HG03064 (cell line): ENCODE measurements around the gene VSTM4.

ENCODE experiments used
- ATAC-seq: cut with Tn5 transposase; IDR thresholded peaks from one replicate; pipeline ENCODE4 v1.9.1; 2021; ENCODE audit warnings: low read depth; ENCODE audit not compliant: unreplicated experiment

VSTM4 gene

GRCh38 chr10:49052069-49052468 is 63.3 kb downstream of the VSTM4 start:
- ATAC-seq, result no peak

- ATAC-seq, result no peak
Measured at GRCh38 chr10:49050906-49051305, 64.4 kb downstream of the VSTM4 start.

GRCh38 chr10:49050366-49050765 is 65.0 kb downstream of the VSTM4 start:
- no peak for ATAC-seq

GRCh38 chr10:49049660-49050059 is 65.7 kb downstream of the VSTM4 start:
- no peak for ATAC-seq

- no peak for ATAC-seq
Measured at GRCh38 chr10:49047128-49047639, 68.1 kb downstream of the VSTM4 start.

- no peak for ATAC-seq
Measured at GRCh38 chr10:49044293-49045193, 70.8 kb downstream of the VSTM4 start.

- no peak for ATAC-seq
Measured at GRCh38 chr10:49040601-49041000, 74.7 kb downstream of the VSTM4 start.

GRCh38 chr10:49039409-49039808 is 75.9 kb downstream of the VSTM4 start:
- ATAC-seq, result no peak

- no peak for ATAC-seq
Measured at GRCh38 chr10:49038711-49039110, 76.6 kb downstream of the VSTM4 start.

- ATAC-seq, result no peak
Measured at GRCh38 chr10:49037187-49037586, 78.1 kb downstream of the VSTM4 start.

- ATAC-seq, result no peak
Measured at GRCh38 chr10:49036638-49037037, 78.7 kb downstream of the VSTM4 start.

- no peak for ATAC-seq
Measured at GRCh38 chr10:49035920-49036319, 79.4 kb downstream of the VSTM4 start.

GRCh38 chr10:49034925-49035324 is 80.4 kb downstream of the VSTM4 start:
- no peak for ATAC-seq

GRCh38 chr10:49033939-49034338 is 81.4 kb downstream of the VSTM4 start:
- no peak for ATAC-seq

GRCh38 chr10:49029666-49030065 is 85.7 kb downstream of the VSTM4 start:
- ATAC-seq, result no peak

- ATAC-seq, result no peak
Measured at GRCh38 chr10:49028639-49029038, 86.7 kb downstream of the VSTM4 start.

- ATAC-seq, result no peak
Measured at GRCh38 chr10:49025347-49025983, 89.9 kb downstream of the VSTM4 start.

GRCh38 chr10:49024484-49024883 is 90.8 kb downstream of the VSTM4 start:
- ATAC-seq, result no peak

- no peak for ATAC-seq
Measured at GRCh38 chr10:49023752-49024151, 91.6 kb downstream of the VSTM4 start.

GRCh38 chr10:49023071-49023470 is 92.3 kb downstream of the VSTM4 start:
- ATAC-seq, result no peak

GRCh38 chr10:49021685-49022084 is 93.6 kb downstream of the VSTM4 start:
- no peak for ATAC-seq

- ATAC-seq, result no peak
Measured at GRCh38 chr10:49015700-49016099, 99.6 kb downstream of the VSTM4 start.
